GM19463 (cell line): Measurements from ENCODE around the gene GLUL.

Source experiments
- ATAC-seq: cut with Tn5 transposase; IDR thresholded peaks from one replicate; pipeline ENCODE4 v1.9.1; 2021; ENCODE audit warnings: mild to moderate bottlenecking, moderate library complexity; ENCODE audit not compliant: unreplicated experiment

Gene GLUL

GRCh38 chr1:182332261-182333060 lies 59.1 kb downstream of the GLUL start:
- ATAC-seq, result no peak
